Measurements from ENCODE around the gene DKC1.

DNA sequence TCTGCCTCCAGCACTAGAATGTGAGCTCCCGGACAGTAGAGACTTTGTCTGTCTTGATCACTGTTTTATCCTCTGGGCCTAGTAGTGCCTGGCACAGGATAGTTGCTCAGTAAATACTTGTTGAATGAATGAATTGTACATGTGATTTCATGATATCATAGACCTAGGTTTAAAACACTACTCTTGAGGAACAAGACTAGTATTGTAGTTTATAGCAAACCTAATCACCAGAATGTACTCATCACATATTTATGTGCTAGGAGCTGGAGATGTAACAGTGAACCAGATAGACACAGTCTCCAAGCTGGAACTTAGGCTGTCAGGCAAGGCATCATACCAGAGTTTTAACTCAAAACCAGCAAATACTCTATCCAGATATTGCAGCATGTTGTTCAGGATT, 35.2 kb upstream of the DKC1 start:
- no peak for TF ChIP-seq EZH2 (IDR thresholded peaks at IDR 0.05; ENCODE audit: low read depth, unreplicated experiment)
- TF ChIP-seq CTCF (conservative IDR thresholded peaks at IDR 0.05; ENCODE audit: low read depth in 2 of 2): no peak
- TF ChIP-seq EZH2phosphoT487 (IDR thresholded peaks at IDR 0.05; ENCODE audit: unreplicated experiment): no peak
- no peak for TF ChIP-seq JUNB (IDR thresholded peaks at IDR 0.05; ENCODE audit: unreplicated experiment)
- TF ChIP-seq ZNF114 (CRISPR knock-in tag; IDR thresholded peaks at IDR 0.05): no peak
- TF ChIP-seq CREB1 (CRISPR knock-in tag; IDR thresholded peaks at IDR 0.05; ENCODE audit: low read depth): no peak
- TF ChIP-seq NANOG (IDR thresholded peaks at IDR 0.05; ENCODE audit: borderline replicate concordance): no peak
- TF ChIP-seq POLR2AphosphoS5 (IDR thresholded peaks at IDR 0.05; ENCODE audit: low read depth): no peak
- TF ChIP-seq, protein P1, sequence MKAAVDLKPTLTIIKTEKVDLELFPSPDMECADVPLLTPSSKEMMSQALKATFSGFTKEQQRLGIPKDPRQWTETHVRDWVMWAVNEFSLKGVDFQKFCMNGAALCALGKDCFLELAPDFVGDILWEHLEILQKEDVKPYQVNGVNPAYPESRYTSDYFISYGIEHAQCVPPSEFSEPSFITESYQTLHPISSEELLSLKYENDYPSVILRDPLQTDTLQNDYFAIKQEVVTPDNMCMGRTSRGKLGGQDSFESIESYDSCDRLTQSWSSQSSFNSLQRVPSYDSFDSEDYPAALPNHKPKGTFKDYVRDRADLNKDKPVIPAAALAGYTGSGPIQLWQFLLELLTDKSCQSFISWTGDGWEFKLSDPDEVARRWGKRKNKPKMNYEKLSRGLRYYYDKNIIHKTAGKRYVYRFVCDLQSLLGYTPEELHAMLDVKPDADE (IDR thresholded peaks at IDR 0.05): no peak
- TF ChIP-seq ZNF331 (CRISPR knock-in tag; IDR thresholded peaks at IDR 0.05; ENCODE audit: low read depth): no peak
- TF ChIP-seq, protein P2, sequence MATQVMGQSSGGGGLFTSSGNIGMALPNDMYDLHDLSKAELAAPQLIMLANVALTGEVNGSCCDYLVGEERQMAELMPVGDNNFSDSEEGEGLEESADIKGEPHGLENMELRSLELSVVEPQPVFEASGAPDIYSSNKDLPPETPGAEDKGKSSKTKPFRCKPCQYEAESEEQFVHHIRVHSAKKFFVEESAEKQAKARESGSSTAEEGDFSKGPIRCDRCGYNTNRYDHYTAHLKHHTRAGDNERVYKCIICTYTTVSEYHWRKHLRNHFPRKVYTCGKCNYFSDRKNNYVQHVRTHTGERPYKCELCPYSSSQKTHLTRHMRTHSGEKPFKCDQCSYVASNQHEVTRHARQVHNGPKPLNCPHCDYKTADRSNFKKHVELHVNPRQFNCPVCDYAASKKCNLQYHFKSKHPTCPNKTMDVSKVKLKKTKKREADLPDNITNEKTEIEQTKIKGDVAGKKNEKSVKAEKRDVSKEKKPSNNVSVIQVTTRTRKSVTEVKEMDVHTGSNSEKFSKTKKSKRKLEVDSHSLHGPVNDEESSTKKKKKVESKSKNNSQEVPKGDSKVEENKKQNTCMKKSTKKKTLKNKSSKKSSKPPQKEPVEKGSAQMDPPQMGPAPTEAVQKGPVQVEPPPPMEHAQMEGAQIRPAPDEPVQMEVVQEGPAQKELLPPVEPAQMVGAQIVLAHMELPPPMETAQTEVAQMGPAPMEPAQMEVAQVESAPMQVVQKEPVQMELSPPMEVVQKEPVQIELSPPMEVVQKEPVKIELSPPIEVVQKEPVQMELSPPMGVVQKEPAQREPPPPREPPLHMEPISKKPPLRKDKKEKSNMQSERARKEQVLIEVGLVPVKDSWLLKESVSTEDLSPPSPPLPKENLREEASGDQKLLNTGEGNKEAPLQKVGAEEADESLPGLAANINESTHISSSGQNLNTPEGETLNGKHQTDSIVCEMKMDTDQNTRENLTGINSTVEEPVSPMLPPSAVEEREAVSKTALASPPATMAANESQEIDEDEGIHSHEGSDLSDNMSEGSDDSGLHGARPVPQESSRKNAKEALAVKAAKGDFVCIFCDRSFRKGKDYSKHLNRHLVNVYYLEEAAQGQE (IDR thresholded peaks at IDR 0.05; ENCODE audit: unreplicated experiment): no peak
- no peak for TF ChIP-seq STAT1 (IDR thresholded peaks at IDR 0.05; ENCODE audit: unreplicated experiment)

Measured in GM23338 (cell line).